ENCODE data around the gene NRF1. TPM values are rescaled to one million over a fixed set of nuclear protein-coding genes. Genes with fewer than 3 reads are reported as not detected.

The NRF1 gene
- total RNA-seq, 4 donors from 2014 or later: 16.9 to 37.1 (median 27.0) TPM

DNA sequence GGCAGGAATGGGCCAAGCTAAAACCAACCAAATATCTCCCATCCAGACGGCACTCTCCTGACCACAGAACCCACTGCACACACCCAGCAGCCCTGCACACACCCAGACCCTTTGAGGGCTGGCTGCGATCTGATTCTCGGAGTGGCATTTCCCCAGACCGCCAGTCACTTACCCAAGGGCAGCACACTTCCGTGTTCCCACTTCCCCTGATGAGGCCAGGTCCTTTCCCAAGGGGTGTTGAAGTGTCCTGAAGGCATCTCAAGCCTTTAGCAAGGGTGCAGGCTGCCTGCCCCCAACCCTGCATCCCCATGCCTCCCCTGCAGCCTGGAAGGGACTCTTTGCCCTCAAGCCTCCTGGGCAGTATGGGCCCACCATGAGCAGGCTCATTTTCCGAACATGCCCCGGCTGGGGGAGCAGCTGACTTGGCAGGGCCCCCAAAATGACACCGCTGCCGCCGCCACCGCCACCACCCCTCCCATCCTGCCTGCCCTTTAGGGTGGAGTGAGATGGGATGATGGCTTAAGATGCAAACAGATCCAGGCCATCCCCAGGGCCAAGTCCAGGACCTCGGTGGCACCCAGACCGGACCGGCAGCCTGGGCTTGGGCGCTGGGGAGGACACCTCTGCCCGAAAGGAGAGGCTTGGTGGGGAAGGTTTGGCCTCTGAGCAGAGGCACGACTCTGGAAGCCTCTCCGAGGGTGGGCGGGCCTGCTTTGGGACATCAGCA, 159.8 kb downstream of the NRF1 start:
- no peaks in the 10 kb centered on the region for H3K36me3 ChIP-seq
- intact Hi-C loops (cut with DNase I): no loop called here
- TF ChIP-seq, protein P1, sequence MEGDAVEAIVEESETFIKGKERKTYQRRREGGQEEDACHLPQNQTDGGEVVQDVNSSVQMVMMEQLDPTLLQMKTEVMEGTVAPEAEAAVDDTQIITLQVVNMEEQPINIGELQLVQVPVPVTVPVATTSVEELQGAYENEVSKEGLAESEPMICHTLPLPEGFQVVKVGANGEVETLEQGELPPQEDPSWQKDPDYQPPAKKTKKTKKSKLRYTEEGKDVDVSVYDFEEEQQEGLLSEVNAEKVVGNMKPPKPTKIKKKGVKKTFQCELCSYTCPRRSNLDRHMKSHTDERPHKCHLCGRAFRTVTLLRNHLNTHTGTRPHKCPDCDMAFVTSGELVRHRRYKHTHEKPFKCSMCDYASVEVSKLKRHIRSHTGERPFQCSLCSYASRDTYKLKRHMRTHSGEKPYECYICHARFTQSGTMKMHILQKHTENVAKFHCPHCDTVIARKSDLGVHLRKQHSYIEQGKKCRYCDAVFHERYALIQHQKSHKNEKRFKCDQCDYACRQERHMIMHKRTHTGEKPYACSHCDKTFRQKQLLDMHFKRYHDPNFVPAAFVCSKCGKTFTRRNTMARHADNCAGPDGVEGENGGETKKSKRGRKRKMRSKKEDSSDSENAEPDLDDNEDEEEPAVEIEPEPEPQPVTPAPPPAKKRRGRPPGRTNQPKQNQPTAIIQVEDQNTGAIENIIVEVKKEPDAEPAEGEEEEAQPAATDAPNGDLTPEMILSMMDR (IDR thresholded peaks at IDR 0.05): no peak
- TF ChIP-seq POLR2A (IDR thresholded peaks at IDR 0.05): no peak
- no peaks in the 10 kb centered on the region for H3K4me1 ChIP-seq
- H3K27me3 ChIP-seq: no peaks in the 10 kb centered on the region
- WGBS, 2 donors: 82 to 90% methylated on average over 5 to 7 of the region's 19 CpGs
- no peak for DNase-seq
- no peak overlapping the region for H3K27ac ChIP-seq
- no peak overlapping the region for H3K4me3 ChIP-seq (replicated peaks in 1 of 3)
- H3K9me3 ChIP-seq: no peaks in the 10 kb centered on the region

DNA sequence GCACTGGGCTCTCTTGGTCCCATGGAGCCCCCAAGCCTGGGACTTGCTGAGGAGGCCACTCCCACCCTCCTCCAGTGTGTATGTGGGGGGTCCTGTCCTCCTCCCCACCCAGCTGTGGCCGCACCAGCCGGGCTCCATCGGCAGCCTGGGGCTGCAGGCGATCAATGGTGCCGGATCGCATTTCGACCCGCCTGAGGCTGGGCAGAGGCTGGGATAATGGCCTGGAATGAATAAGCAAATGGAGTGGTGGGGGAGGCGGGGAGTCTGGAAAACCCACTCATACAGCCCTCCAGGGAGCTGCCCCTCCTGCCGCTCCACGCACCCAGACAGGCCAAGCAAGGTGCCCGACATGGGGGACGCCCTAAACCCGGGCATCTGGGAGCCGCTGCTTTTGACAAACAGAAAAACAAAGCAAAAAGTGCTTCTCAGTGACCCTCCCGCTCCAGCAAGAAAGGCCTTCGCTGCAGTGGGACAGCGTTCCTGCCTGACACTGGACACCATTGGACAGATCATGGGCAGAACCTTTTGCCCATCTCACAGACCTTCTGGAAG, 160.5 kb downstream of the NRF1 start:
- Histone ChIP-seq H3K4me1 (no peaks in the 10 kb centered on the region), H3K27me3 (no peaks in the 10 kb centered on the region), H3K27ac (no peak overlapping the region), H3K36me3 (no peaks in the 10 kb centered on the region), H3K9me3 (no peaks in the 10 kb centered on the region), H3K4me3 (replicated peaks in 1 of 3) (no peak overlapping the region)
- no peak for TF ChIP-seq POLR2A (IDR thresholded peaks at IDR 0.05)
- TF ChIP-seq, protein P1 (IDR thresholded peaks at IDR 0.05): no peak
- intact Hi-C loops (cut with DNase I): no loop called here
- no peak for DNase-seq
- 74 to 81% methylated on average over 14 to 18 of the region's 18 CpGs for WGBS, 2 donors

DNA sequence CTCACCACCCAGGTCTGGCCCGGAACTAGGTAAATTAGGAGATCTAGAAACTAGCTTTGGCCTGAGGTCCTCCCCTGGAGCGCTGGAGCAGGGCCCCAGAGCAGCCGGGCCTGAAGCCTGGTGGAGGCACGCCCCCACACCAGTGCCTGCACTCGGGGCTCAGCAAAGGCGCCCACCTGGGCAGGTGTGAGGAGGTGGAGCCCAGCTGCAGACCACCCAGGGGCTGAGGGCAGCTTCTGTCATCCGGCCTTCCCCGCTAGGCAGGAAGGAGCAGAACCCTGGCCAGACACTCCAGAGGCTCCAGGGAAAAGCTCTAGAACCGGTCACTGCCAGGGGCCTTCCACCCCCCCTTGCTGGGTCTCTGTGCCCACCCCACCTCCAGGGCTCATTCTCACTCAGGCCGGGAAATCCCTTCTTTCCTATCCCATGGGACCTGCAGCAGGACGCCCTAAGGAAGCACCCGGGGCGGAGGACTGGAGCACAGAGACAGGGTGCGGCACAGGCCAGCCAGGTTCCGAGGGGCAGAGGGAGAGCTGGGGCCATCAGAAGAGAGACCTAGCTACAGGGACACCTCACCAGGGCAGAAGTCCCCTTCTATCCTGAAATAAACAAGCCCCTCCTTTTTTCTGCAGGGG, 161.2 kb downstream of the NRF1 start:
- Histone ChIP-seq H3K27ac (no peak overlapping the region), H3K36me3 (no peaks in the 10 kb centered on the region), H3K4me3 (replicated peaks in 1 of 3) (no peak overlapping the region), H3K4me1 (no peaks in the 10 kb centered on the region), H3K9me3 (no peaks in the 10 kb centered on the region), H3K27me3 (no peaks in the 10 kb centered on the region)
- 92% methylated on average over 5 to 7 of the region's 15 CpGs for WGBS, 2 donors
- TF ChIP-seq, protein P1 (IDR thresholded peaks at IDR 0.05): no peak
- no peak for TF ChIP-seq POLR2A (IDR thresholded peaks at IDR 0.05)
- no peak for DNase-seq
- intact Hi-C loops (cut with DNase I): no loop called here

DNA sequence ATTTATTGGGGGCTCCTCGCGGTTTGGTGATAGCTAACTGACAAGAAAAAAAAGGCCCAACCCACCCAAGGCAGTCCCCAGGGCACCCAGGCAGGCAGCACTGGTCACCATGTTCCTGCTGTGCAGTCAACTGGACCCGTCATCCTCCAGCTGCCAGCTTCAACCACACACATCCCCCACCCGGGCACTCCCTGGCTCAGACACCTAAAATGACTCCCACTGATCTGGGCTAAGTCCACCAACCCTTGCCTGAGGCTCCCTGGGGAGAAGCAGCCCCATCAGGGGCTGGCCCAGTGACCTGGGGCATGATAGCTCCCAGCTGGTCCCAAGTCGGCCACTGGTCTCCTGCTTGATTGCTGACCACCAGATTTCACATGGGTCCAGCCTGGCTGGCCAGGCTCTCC, 161.8 kb downstream of the NRF1 start:
- Histone ChIP-seq H3K4me3 (replicated peaks in 1 of 3) (no peak overlapping the region), H3K9me3 (no peaks in the 10 kb centered on the region), H3K4me1 (no peaks in the 10 kb centered on the region), H3K36me3 (no peaks in the 10 kb centered on the region), H3K27me3 (no peaks in the 10 kb centered on the region), H3K27ac (no peak overlapping the region)
- DNase-seq: peak; percentile 14 to 21
- intact Hi-C loops (cut with DNase I): no loop called here
- TF ChIP-seq, protein P1 (IDR thresholded peaks at IDR 0.05): no peak
- no peak for TF ChIP-seq POLR2A (IDR thresholded peaks at IDR 0.05)
- WGBS, 2 donors: 75 to 82% methylated on average over 3 to 4 of the region's 5 CpGs

DNA sequence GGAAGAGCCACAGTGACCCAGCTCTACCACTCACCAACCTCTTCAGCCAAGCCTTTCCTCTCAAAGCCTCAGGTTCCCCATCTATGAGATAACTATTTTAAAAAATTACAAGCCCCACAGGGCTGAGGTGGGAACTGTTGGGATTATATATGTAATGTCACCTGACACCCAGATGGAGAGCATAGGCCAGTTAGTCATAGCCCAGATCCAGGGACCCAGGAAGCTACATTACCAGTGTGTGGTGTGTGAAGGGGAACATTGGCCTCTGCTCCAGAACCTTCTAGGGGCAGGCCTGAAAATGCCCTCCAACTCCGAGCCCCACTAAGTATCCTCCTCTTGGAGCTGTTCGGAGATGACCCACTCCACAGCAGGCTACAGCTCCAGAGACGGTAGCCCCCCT, 162.4 kb downstream of the NRF1 start:
- WGBS, 2 donors: 90 to 100% methylated on average over 1 to 2 of the region's 3 CpGs
- peaks cover 4 to 5% of the 10 kb centered on the region in 2 donors for H3K4me1 ChIP-seq
- no peak for TF ChIP-seq POLR2A (IDR thresholded peaks at IDR 0.05)
- TF ChIP-seq, protein P1 (IDR thresholded peaks at IDR 0.05): no peak
- intact Hi-C loops (cut with DNase I): no loop called here
- DNase-seq: no peak
- H3K27me3 ChIP-seq: no peaks in the 10 kb centered on the region
- H3K4me3 ChIP-seq (replicated peaks in 1 of 3): no peak overlapping the region
- H3K27ac ChIP-seq: no peak overlapping the region
- H3K9me3 ChIP-seq: no peaks in the 10 kb centered on the region
- H3K36me3 ChIP-seq: no peaks in the 10 kb centered on the region

All from thyroid gland (tissue), 4 donors.